H1 (cell line): Measurements from ENCODE around the gene MRPS31. TPM values are rescaled to one million over a fixed set of nuclear protein-coding genes. Genes with fewer than 3 reads are reported as not detected.

Experiments
- CTCF ChIA-PET: fragments of 300-600 bp; sonication (Branson Sonifier 250); formaldehyde crosslinking; loops from one replicate; lab custom pipeline; 2021; ENCODE audit not compliant: partially characterized antibody; lab: Charles Lee
- POLR2A ChIA-PET: fragments of 300-600 bp; sonication (Branson Sonifier 250); formaldehyde crosslinking; loops from one replicate; lab custom pipeline; 2021; ENCODE audit warnings: inconsistent platforms; ENCODE audit not compliant: partially characterized antibody; lab: Charles Lee
- DNase-seq, 2 experiments: peaks; one replicate each; pipeline versions ENCODE4 v3.0.0 to v3.0.0-alpha.2; 2010 to 2022; ENCODE audit warnings: low spot score in 2 of 2, low read depth in 1 of 2, mixed read lengths in 1 of 2
- FAIRE-seq: peaks from 2 replicates; lab custom pipeline; 2011; peaks lifted over from hg19 to GRCh38; lab: Jason Lieb, UNC
- H2AFZ ChIP-seq: 2 replicates; pipeline ENCODE4 v1.8.1; 2012; ENCODE audit warnings: low read length, inconsistent platforms
- H2AK5ac ChIP-seq: 2 replicates; pipeline ENCODE4 v1.6.1; 2013; ENCODE audit warnings: low read depth, low read length
- H2BK120ac ChIP-seq: replicated peaks from 2 replicates; pipeline ENCODE3; 2013; ENCODE audit warnings: low read depth, low read length, inconsistent platforms
- H2BK12ac ChIP-seq: 2 replicates; pipeline ENCODE4 v1.6.1; 2013; ENCODE audit warnings: low read depth, low read length
- H2BK15ac ChIP-seq: 2 replicates; pipeline ENCODE4 v1.6.1; 2013; ENCODE audit warnings: low read length
- H2BK20ac ChIP-seq: 2 replicates; pipeline ENCODE4 v1.6.1; 2013; ENCODE audit warnings: low read length
- H2BK5ac ChIP-seq: 2 replicates; pipeline ENCODE4 v1.6.1; 2013; ENCODE audit warnings: low read depth, low read length
- H3K14ac ChIP-seq: 2 replicates; pipeline ENCODE4 v1.6.1; 2013; ENCODE audit warnings: inconsistent platforms; ENCODE audit not compliant: insufficient read length
- H3K18ac ChIP-seq: 2 replicates; pipeline ENCODE4 v1.6.1; 2013; ENCODE audit warnings: low read length; ENCODE audit errors: extremely low read depth
- H3K23ac ChIP-seq: 2 replicates; pipeline ENCODE4 v1.6.1; 2013; ENCODE audit warnings: inconsistent platforms; ENCODE audit not compliant: insufficient read length
- H3K23me2 ChIP-seq: 2 replicates; pipeline ENCODE4 v1.6.1; 2013; ENCODE audit warnings: low read depth, low read length
- H3K27ac ChIP-seq: 2 replicates; pipeline ENCODE4 v1.6.1; 2011; ENCODE audit warnings: low read depth, low read length, inconsistent platforms
- H3K27me3 ChIP-seq, 4 experiments: replicated peaks in 1 of 4; 1 replicate in 1 of 4; 2 replicates in 3 of 4; pipeline versions ENCODE4 v1.6.1 to v1.8.1; 2011 to 2013; ENCODE audit warnings: low read length in 3 of 4, mild to moderate bottlenecking in 3 of 4, inconsistent platforms in 2 of 4, mixed read lengths in 2 of 4, moderate library complexity in 1 of 4; ENCODE audit not compliant: control insufficient read depth in 3 of 4, insufficient read depth in 3 of 4; ENCODE audit errors: extremely low read depth in 1 of 4
- H3K36me3 ChIP-seq, 4 experiments: 2 replicates each; pipeline versions ENCODE4 v1.6.1 to v1.8.1; 2011 to 2013; ENCODE audit warnings: mild to moderate bottlenecking in 4 of 4, low read length in 3 of 4, moderate library complexity in 2 of 4, control low read depth in 1 of 4, inconsistent platforms in 1 of 4; ENCODE audit not compliant: insufficient read depth in 4 of 4, control insufficient read depth in 2 of 4
- H3K4ac ChIP-seq: replicated peaks from 2 replicates; pipeline ENCODE3; 2013; ENCODE audit warnings: low read length, low read depth, mixed read lengths, inconsistent platforms; ENCODE audit not compliant: insufficient read length
- H3K4me1 ChIP-seq, 4 experiments: replicated peaks in 1 of 4; 1 replicate in 1 of 4; 2 replicates in 3 of 4; pipeline versions ENCODE4 v1.6.1 to v1.8.1; 2011 to 2013; ENCODE audit warnings: low read length in 3 of 4, inconsistent platforms in 2 of 4, mixed read lengths in 1 of 4; ENCODE audit not compliant: insufficient read depth in 4 of 4, control insufficient read depth in 3 of 4
- H3K4me2 ChIP-seq, 2 experiments: 2 replicates each; pipeline versions ENCODE4 v1.6.1 to v1.8.1; 2011 to 2013; ENCODE audit warnings: low read depth in 2 of 2, low read length in 2 of 2, control low read depth in 1 of 2, inconsistent platforms in 1 of 2, mild to moderate bottlenecking in 1 of 2; ENCODE audit not compliant: insufficient read depth in 1 of 2
- H3K4me3 ChIP-seq, 4 experiments: fragments of 200-600, 300-600 bp in 1 of 4; sonication (generic), shearing (Covaris generic), sonication (Bioruptor Twin) in 1 of 4; 2 replicates each; pipeline versions ENCODE4 v1.5.1 to v1.8.1; 2011 to 2016; ENCODE audit warnings: low read length in 4 of 4, low read depth in 3 of 4, control low read depth in 2 of 4, inconsistent platforms in 2 of 4, mild to moderate bottlenecking in 2 of 4, mixed read lengths in 1 of 4, moderate library complexity in 1 of 4; ENCODE audit not compliant: insufficient read depth in 2 of 4; ENCODE audit errors: extremely low read depth in 1 of 4
- H3K56ac ChIP-seq: replicated peaks from 2 replicates; pipeline ENCODE3; 2013; ENCODE audit warnings: low read depth, mild to moderate bottlenecking, mixed read lengths, low read length, inconsistent platforms; ENCODE audit not compliant: insufficient read length
- H3K79me1 ChIP-seq: 2 replicates; pipeline ENCODE4 v1.6.1; 2013; ENCODE audit warnings: low read depth, low read length, control low read depth
- H3K79me2 ChIP-seq, 2 experiments: 2 replicates each; pipeline versions ENCODE4 v1.6.1 to v1.8.1; 2012 to 2013; ENCODE audit warnings: low read length in 2 of 2, mild to moderate bottlenecking in 2 of 2, inconsistent platforms in 1 of 2; ENCODE audit not compliant: insufficient read depth in 2 of 2, control insufficient read depth in 1 of 2
- H3K9ac ChIP-seq, 4 experiments: replicated peaks in 1 of 4; 1 replicate in 1 of 4; 2 replicates in 3 of 4; pipeline versions ENCODE4 v1.6.1 to v1.8.1; 2011 to 2013; ENCODE audit warnings: low read depth in 3 of 4, low read length in 3 of 4, control low read depth in 2 of 4, mild to moderate bottlenecking in 2 of 4, moderate library complexity in 2 of 4, inconsistent platforms in 1 of 4; ENCODE audit errors: extremely low read depth in 1 of 4
- H3K9me3 ChIP-seq, 2 experiments: 2 replicates each; pipeline versions ENCODE4 v1.6.1 to v1.8.1; 2012 to 2013; ENCODE audit warnings: mild to moderate bottlenecking in 2 of 2, moderate library complexity in 2 of 2, control low read depth in 1 of 2, inconsistent platforms in 1 of 2, low read depth in 1 of 2, low read length in 1 of 2, mixed read lengths in 1 of 2; ENCODE audit not compliant: insufficient read depth in 2 of 2
- H4K20me1 ChIP-seq, 2 experiments: replicated peaks in 1 of 2; 2 replicates each; pipeline versions ENCODE3 to v1.8.1; 2011 to 2013; ENCODE audit warnings: inconsistent platforms in 2 of 2, low read length in 2 of 2, mild to moderate bottlenecking in 1 of 2; ENCODE audit not compliant: insufficient read depth in 2 of 2, control insufficient read depth in 1 of 2
- H4K5ac ChIP-seq: 2 replicates; pipeline ENCODE4 v1.6.1; 2013; ENCODE audit warnings: low read length, low read depth, mixed read lengths, inconsistent platforms; ENCODE audit not compliant: insufficient read length
- H4K8ac ChIP-seq: 2 replicates; pipeline ENCODE4 v1.8.0; 2013; ENCODE audit warnings: mild to moderate bottlenecking, moderate library complexity, low read length, inconsistent platforms; ENCODE audit not compliant: insufficient read depth; ENCODE audit errors: extremely low read depth
- H4K91ac ChIP-seq: replicated peaks from 2 replicates; pipeline ENCODE3; 2013; ENCODE audit warnings: low read length, mixed read lengths, inconsistent platforms; ENCODE audit not compliant: insufficient read length
- FOSL1 ChIP-seq: IDR thresholded peaks from 2 replicates; pipeline ENCODE4 v1.6.1; 2011; ENCODE audit warnings: mild to moderate bottlenecking, low read depth, low read length, moderate library complexity; ENCODE audit not compliant: insufficient read depth
- HDAC2 ChIP-seq, 2 experiments: fragments of 300-600 bp in 1 of 2; sonication (generic) in 1 of 2; IDR thresholded peaks; 2 replicates each; pipeline ENCODE4 v1.6.1; 2011 to 2012; ENCODE audit warnings: low read depth in 2 of 2, low read length in 2 of 2, mild to moderate bottlenecking in 2 of 2, moderate library complexity in 2 of 2, borderline replicate concordance in 1 of 2, inconsistent platforms in 1 of 2
- KDM5A ChIP-seq: fragments of 200-600 bp; IDR thresholded peaks from 2 replicates; pipeline ENCODE4 v1.7.1; 2012; ENCODE audit warnings: mild to moderate bottlenecking, low read length, inconsistent platforms, mixed read lengths
- SUZ12 ChIP-seq: fragments of 200-600 bp; sonication (generic); IDR thresholded peaks from 2 replicates; pipeline ENCODE4 v1.6.1; 2012; ENCODE audit warnings: mild to moderate bottlenecking, inconsistent platforms, low read length, moderate library complexity, mixed read lengths
- WGBS, 2 experiments: shearing (Covaris generic) in 1 of 2; methylation state at CpG; one replicate each; pipeline versions ENCODE4 v1.1.6 to v1.1.7; 2013 to 2015; ENCODE audit warnings: low lambda C conversion rate in 2 of 2, mixed read lengths in 2 of 2, inconsistent platforms in 1 of 2, low coverage in 1 of 2, missing lambda C conversion rate in 1 of 2; ENCODE audit not compliant: insufficient replicate concordance in 2 of 2, insufficient coverage in 1 of 2, insufficient read length in 1 of 2; ENCODE audit errors: extremely low coverage in 1 of 2, missing lambda C conversion rate in 1 of 2; 5-methylcytosine and 5-hydroxymethylcytosine counted together
- polyA plus RNA-seq, 7 experiments: library from polyadenylated mRNA; depleted of rRNA in 3 of 7; stranded (reverse) in 5 of 7; unstranded in 2 of 7; fragments of >200 nt in 5 of 7; fragments of 200-250 nt in 2 of 7; gene quantifications; 1 replicate in 5 of 7; 2 replicates in 1 of 7; 4 replicates in 1 of 7; pipeline versions ENCODE4 v1.2.1 to v1.2.3, GENCODE V29; 2011 to 2013; ENCODE audit warnings: missing spikeins in 2 of 7, mixed read lengths in 2 of 7
- total RNA-seq: library from RNA; stranded (reverse); fragmentation: NEBNext Ultra II Directional; extraction: Animal tissue kit (Norgen Biotek cat#: 25700); gene quantifications from 2 replicates; pipeline ENCODE4 v1.2.1, GENCODE V29; 2021

MRPS31 gene
- total and polyA plus RNA-seq, 2 of the 8 experiments (the other 6 are each of a cell fraction or from before 2014, with no cell fraction given) = 13.6 to 33.3 TPM

GRCh38 chr13:40798380-40798779 lies 27.4 kb upstream of the MRPS31 start:
- peaks cover 0 to 32% (median 8%) of the 10 kb centered on the region in 4 experiments; a peak in 7 of 8 replicates for H3K36me3 ChIP-seq
- H2AFZ ChIP-seq = no peak overlapping the region
- no peak overlapping the region for H2BK15ac ChIP-seq
- DNase-seq (no peak), FAIRE-seq (no peak)
- H3K18ac ChIP-seq = no peak overlapping the region
- H3K79me1 ChIP-seq = peaks cover 3% of the 10 kb centered on the region; the same call in 1 of the 2 replicates
- no peak for TF ChIP-seq FOSL1
- TF ChIP-seq HDAC2 (IDR thresholded peaks at IDR 0.05; ENCODE audit: borderline replicate concordance in 1 of 2, low read depth in 2 of 2, low read length in 2 of 2) = no peak
- TF ChIP-seq SUZ12 = no peak
- no peak for TF ChIP-seq KDM5A
- no peak overlapping the region for H3K9ac ChIP-seq
- no peak overlapping the region for H3K23ac ChIP-seq
- H3K14ac ChIP-seq = no peak overlapping the region
- H4K8ac ChIP-seq = no peak overlapping the region
- peaks cover 1% of the 10 kb centered on the region in 2 experiments for H4K20me1 ChIP-seq
- ChIA-PET POLR2A (interaction anchor here (0.7 to 2.7 kb wide), 2 partner anchors 9 to 271 kb away, joined by 3 to 9 read pairs; partner anchors contain the start of gene SLC25A15), CTCF (interaction anchor here (0.6 to 1.9 kb wide), 3 partner anchors 21 to 231 kb away, joined by 3 to 6 read pairs (median 4); no protein-coding TSS in a partner anchor)
- H2AK5ac ChIP-seq = no peak overlapping the region
- no peak overlapping the region for H3K27ac ChIP-seq
- no peak overlapping the region for H3K56ac ChIP-seq
- WGBS, 2 experiments = 90% methylated on average over 9 of the region's 9 CpGs; no CpG with 5 or more reads in 1 of the 2 experiments
- no peak overlapping the region for H3K4me2 ChIP-seq
- H3K9me3 ChIP-seq = no peaks in the 10 kb centered on the region
- H2BK5ac ChIP-seq = no peak overlapping the region; the same call in 1 of the 2 replicates
- H3K4me1 ChIP-seq = peaks cover 0 to 6% (median 0%) of the 10 kb centered on the region in 4 experiments; a peak in 2 of 7 replicates
- H2BK120ac ChIP-seq = no peak overlapping the region
- no peak overlapping the region for H3K4ac ChIP-seq
- no peak overlapping the region for H2BK12ac ChIP-seq
- no peak overlapping the region for H4K91ac ChIP-seq
- no peaks in the 10 kb centered on the region for H3K79me2 ChIP-seq
- H4K5ac ChIP-seq = no peak overlapping the region
- H3K27me3 ChIP-seq = no peaks in the 10 kb centered on the region
- H2BK20ac ChIP-seq = no peak overlapping the region
- no peak overlapping the region for H3K4me3 ChIP-seq
- H3K23me2 ChIP-seq = no peaks in the 10 kb centered on the region
